ENCODE measurements around the gene KMT2E.

Gene KMT2E

DNA sequence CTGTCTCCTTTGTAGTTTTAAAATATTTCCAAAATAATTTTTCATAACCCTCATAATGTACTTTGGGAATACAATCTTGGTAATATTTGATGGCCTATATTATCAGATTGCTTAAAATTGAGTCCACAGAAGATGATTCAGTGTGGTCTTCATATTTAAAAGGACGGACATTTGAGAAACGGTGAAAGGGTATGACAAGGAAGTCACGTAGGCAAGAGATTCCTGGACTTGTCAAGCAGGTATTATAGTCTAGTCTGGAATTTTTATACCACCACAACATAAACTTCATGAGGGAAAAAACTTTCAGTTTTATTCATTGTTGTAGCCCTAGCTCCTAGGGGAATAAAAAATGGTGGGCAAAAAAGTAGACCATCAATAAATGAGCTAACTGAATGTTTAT, 82.3 kb downstream of the KMT2E start:
- DNase-seq, result no peak

- DNase-seq, result no peak
Observed at GRCh38 chr7:105097619-105098018, 83.6 kb downstream of the KMT2E start.

GRCh38 chr7:105098863-105099515, 85.0 kb downstream of the KMT2E start:
- DNase-seq, result no peak

- DNase-seq, result peak; percentile 38
Observed at GRCh38 chr7:105101864-105102263, 87.9 kb downstream of the KMT2E start.

GRCh38 chr7:105102557-105103352, 88.8 kb downstream of the KMT2E start:
- peak; percentile 8 for DNase-seq

GRCh38 chr7:105105579-105105978, 91.6 kb downstream of the KMT2E start:
- no peak for DNase-seq

GRCh38 chr7:105106473-105106872, 92.5 kb downstream of the KMT2E start:
- DNase-seq, result no peak

- DNase-seq, result no peak
Observed at GRCh38 chr7:105107458-105107857, 93.5 kb downstream of the KMT2E start.

- no peak for DNase-seq
Observed at GRCh38 chr7:105112440-105113418, 98.7 kb downstream of the KMT2E start.

DNA sequence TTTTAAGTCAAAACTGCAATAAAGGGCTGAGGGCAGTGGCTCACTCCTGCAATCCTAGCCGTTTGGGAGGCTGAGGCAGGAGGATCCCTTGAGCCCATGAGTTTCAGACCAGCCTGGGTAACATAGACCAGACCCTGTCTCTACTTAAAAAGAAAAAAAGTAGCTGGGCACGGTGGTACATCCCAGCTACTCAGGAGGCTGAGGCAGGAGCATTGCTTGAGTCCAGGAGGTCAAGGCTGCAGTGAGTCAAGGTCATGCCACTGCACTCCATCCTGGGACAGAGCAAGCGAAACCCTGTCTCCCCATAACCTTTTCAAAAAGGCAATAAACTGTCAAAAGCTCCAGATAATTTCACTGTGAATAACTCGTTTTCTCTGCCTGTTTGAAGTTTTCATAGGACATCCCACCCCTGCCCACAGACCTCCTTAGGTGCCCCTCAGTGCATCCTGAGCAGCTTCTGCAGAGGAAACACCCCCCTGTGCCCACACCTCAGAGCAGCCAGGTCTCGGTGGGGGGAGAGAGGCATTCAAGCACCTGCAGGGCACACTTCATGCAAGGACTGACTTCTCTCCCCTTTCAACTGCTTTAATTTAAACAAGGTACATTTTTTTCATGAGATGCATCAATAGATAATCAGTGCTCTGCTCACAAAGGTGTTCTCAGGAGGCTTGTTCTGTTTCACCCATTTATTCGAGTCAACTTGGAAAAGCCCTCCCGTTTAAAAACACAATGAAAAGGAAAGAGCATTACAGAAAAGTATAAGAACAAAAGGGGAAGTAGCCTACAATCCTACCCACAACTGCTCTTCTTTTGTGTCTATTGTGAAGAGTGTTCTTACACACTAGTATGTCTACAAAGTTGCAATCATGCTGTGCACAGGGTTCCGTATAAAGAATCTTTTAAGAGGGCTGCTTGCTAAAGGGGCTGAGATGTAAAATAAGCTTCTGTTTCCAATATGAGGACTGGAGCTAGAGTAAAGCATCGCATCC, 104.9 kb downstream of the KMT2E start:
- no peak for DNase-seq

- no peak for DNase-seq
Observed at GRCh38 chr7:105122619-105123018, 108.6 kb downstream of the KMT2E start.

DNA sequence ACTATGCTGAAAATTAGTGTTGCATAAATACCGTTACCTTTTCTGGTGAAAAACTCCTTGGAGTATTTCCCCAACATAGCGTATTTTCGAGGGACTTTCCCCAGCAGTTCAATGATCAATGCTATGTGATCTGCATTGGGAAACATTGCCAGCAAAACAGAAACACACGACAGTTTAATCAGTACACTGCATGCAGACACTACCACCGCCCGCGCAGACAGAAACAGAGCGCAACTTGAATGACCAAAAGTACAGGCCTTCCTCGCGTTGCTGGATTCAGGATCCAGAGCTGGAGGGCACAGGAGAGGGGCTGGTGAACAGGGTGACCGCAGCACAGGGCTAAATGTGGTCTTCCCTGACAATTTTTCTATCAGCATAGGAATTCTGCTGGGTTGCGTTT, 111.7 kb downstream of the KMT2E start:
- no peak for DNase-seq

DNA sequence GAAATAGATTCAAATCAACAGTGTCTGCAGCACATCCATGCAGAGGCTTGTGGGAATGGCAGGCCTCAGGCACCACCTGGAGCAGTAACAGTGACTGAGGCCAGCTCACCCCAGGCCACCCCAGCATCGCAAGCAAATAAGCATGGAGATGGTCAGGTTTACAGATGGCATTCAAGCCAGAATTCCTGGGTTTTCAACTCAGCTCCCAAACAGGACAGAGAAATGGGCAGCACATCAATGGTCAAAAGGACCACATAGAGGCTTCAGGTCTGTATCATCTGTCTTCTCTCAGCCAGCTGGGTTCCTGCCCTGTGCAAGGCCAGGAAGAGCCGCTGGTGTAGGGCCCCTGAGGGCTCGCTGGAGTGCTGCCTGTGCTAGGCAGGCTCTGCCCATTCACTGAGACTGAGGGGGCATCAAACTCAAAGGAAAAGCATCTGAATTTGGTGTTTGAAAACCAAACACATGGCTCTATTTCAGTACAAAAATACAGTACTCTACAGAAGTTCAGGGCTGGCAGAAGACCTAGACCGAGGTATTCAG, 112.5 kb downstream of the KMT2E start:
- no peak for DNase-seq

DNA sequence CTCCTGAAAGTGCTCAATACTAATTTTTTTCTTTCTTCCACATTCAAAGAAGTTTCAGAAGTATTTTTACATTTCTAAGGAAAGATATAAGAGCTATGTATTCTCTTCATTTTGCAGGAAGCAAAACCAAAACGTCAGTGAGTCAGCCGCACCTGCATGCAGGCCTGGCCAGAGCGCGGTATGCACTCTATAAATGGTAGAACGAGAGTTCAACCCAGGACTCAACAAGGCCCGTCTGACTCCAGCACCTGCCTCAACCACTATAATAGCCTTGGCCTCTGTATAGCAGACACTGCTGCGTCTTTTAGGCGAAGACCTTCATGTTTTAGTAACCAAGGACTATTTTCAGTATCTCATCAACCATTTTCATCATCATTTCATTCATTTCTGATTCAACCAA, 113.2 kb downstream of the KMT2E start:
- no peak for DNase-seq

DNA sequence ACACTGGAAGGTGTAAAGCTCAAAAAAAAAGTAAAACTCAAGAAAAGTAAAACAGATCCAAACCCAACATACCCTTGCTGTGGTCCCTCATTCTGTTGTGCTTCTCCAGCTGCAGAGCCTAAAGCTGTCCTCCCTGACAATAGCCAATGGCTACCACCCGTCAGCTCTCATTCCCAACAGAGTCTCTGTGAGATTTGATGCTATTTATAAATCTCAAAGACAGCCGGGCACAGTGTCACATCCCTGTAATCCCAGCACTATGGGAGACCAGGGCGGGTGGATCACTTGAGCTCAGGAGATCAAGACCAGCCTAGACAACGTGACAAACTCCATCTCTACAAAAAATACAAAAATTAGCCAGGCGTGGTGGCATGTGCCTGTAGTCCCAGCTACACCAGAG, 116.0 kb downstream of the KMT2E start:
- no peak for DNase-seq

DNA sequence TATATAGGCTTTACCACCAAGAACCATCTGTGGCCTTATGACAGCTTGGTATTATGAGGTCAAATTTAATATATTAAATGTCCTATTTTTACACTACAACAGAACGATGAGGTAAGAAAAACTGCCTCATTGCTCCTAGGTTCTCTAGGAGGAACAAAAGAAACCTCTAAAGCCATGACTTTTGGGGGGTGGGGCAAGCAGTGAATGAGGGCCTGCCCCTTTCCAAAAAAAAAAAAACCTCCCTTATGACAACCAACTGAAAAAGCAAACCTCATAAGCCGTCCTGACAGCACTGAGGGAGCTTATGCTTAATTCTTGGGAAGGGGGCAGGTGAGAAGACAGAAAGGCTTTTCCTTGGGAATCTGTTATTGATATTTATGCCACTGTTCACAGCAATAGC, 116.6 kb downstream of the KMT2E start:
- DNase-seq, result no peak

- DNase-seq, result no peak
Observed at GRCh38 chr7:105131033-105131656, 117.1 kb downstream of the KMT2E start.

- no peak for DNase-seq
Observed at GRCh38 chr7:105131890-105132289, 117.9 kb downstream of the KMT2E start.

DNA sequence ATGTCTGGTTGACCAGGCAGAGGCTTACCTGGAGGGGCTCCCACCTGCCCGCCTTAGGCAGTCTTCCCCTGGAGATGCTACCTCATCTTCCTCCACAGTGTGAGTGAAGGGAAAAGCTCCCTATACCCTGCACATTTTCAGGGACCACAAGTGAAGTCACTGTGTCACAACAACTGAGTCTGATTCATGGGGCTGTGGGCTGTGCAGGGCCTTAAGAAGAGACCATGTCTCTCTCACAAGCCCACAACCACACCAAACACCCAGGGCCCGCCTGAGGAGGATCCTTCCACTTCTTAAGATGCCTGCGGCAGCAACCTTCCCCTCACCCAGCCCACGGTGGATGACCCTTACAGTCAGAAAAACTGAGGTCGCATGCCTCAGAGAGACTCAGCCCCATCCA, 118.3 kb downstream of the KMT2E start:
- no peak for DNase-seq

DNA sequence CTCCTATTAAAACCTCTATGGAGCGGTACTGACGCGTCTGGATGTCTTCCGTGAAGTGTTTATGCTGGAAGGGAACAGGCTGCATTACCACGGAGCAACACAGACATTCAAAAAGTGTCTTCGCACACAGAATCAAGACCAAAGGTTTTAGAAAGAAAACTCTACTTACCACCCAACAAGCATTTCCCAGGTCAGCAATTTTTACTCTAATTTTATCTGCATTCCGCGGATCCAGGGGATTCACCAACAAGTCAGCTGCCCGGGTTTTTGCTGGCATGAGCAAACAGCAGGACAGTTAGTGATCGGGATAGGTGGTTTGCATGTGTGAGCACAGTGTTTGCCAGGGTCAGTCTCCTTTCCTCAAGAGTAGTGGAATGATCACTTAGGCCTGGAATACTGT, 118.8 kb downstream of the KMT2E start:
- DNase-seq, result no peak

GRCh38 chr7:105133358-105133757, 119.4 kb downstream of the KMT2E start:
- no peak for DNase-seq
